ENCODE results near the gene FHOD3.

Gene FHOD3

DNA sequence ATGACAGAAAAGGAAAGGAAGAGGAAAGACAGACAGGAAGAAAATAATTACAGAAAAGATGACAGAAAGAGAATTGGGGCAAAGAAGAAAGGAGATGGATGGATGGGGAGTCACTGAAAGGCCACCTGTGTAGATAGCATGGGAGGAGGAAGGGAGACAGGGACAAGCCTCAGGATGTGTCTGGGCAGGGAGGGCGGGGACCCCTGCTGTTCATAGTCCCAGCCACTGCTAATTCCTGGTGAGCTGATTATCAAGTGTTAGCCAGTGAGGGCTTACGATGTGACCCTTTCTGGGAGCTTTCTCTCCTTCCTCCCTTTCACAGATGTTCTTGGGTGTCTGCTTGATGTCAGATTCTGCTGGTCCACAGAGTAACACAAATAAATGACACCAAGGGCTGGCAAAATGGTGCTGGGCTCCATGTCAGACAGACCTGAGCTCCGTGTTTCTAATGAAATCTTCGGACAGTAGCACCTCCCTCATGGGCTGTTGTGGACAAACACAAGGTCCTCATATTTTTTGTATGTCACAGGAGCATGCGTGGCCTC, 13.6 kb downstream of the FHOD3 start:
- TF ChIP-seq TAF1 (IDR thresholded peaks at IDR 0.05; ENCODE audit: borderline replicate concordance, low read depth, low read length): no peak
- TF ChIP-seq POLR2AphosphoS5 (IDR thresholded peaks at IDR 0.05; ENCODE audit: low read depth, low read length): no peak
- TF ChIP-seq POLR2A (IDR thresholded peaks at IDR 0.05; ENCODE audit: low read depth, low read length): no peak
- no peak for DNase-seq (ENCODE audit: insufficient read length)
- FAIRE-seq: no peak

- FAIRE-seq: no peak
- no peak for DNase-seq (ENCODE audit: insufficient read length)
- TF ChIP-seq POLR2A (IDR thresholded peaks at IDR 0.05; ENCODE audit: low read depth, low read length): no peak
- no peak for TF ChIP-seq TAF1 (IDR thresholded peaks at IDR 0.05; ENCODE audit: borderline replicate concordance, low read depth, low read length)
- no peak for TF ChIP-seq POLR2AphosphoS5 (IDR thresholded peaks at IDR 0.05; ENCODE audit: low read depth, low read length)
These were observed 15.4 kb downstream of the FHOD3 start for GRCh38 chr18:36312806-36313395.

DNA sequence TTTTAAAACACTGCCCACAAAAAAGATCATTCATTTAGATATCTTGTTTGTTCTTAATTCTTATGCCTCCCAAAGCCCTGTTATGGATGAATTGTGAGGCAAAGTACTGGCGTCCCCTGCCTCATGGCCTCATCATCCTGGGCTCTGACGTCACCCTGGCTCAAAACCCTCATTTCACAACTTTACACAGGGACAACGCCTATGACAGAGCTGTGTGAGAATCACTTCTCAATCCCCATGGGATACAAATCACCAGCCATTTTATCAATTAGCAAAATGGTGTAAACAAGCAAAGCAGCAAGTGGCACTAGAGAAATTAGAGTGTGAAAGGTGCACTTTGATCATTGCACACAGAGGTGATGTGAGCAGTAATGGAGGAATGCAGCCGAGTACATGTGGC, 16.6 kb downstream of the FHOD3 start:
- FAIRE-seq: no peak
- TF ChIP-seq POLR2AphosphoS5 (IDR thresholded peaks at IDR 0.05; ENCODE audit: low read depth, low read length): no peak
- TF ChIP-seq TAF1 (IDR thresholded peaks at IDR 0.05; ENCODE audit: borderline replicate concordance, low read depth, low read length): no peak
- no peak for TF ChIP-seq POLR2A (IDR thresholded peaks at IDR 0.05; ENCODE audit: low read depth, low read length)
- DNase-seq (ENCODE audit: insufficient read length): no peak

GRCh38 chr18:36314754-36315153, 17.2 kb downstream of the FHOD3 start:
- no peak for DNase-seq (ENCODE audit: insufficient read length)
- TF ChIP-seq POLR2A (IDR thresholded peaks at IDR 0.05; ENCODE audit: low read depth, low read length): no peak
- TF ChIP-seq TAF1 (IDR thresholded peaks at IDR 0.05; ENCODE audit: borderline replicate concordance, low read depth, low read length): no peak
- TF ChIP-seq POLR2AphosphoS5 (IDR thresholded peaks at IDR 0.05; ENCODE audit: low read depth, low read length): no peak
- no peak for FAIRE-seq

GRCh38 chr18:36315736-36316135, 18.2 kb downstream of the FHOD3 start:
- TF ChIP-seq POLR2AphosphoS5 (IDR thresholded peaks at IDR 0.05; ENCODE audit: low read depth, low read length) (no peak), POLR2A (IDR thresholded peaks at IDR 0.05; ENCODE audit: low read depth, low read length) (no peak), TAF1 (IDR thresholded peaks at IDR 0.05; ENCODE audit: borderline replicate concordance, low read depth, low read length) (no peak)
- DNase-seq (ENCODE audit: insufficient read length): no peak
- no peak for FAIRE-seq

GRCh38 chr18:36316246-36316645, 18.7 kb downstream of the FHOD3 start:
- TF ChIP-seq TAF1 (IDR thresholded peaks at IDR 0.05; ENCODE audit: borderline replicate concordance, low read depth, low read length): no peak
- no peak for TF ChIP-seq POLR2AphosphoS5 (IDR thresholded peaks at IDR 0.05; ENCODE audit: low read depth, low read length)
- no peak for TF ChIP-seq POLR2A (IDR thresholded peaks at IDR 0.05; ENCODE audit: low read depth, low read length)
- DNase-seq (ENCODE audit: insufficient read length): no peak
- no peak for FAIRE-seq

DNA sequence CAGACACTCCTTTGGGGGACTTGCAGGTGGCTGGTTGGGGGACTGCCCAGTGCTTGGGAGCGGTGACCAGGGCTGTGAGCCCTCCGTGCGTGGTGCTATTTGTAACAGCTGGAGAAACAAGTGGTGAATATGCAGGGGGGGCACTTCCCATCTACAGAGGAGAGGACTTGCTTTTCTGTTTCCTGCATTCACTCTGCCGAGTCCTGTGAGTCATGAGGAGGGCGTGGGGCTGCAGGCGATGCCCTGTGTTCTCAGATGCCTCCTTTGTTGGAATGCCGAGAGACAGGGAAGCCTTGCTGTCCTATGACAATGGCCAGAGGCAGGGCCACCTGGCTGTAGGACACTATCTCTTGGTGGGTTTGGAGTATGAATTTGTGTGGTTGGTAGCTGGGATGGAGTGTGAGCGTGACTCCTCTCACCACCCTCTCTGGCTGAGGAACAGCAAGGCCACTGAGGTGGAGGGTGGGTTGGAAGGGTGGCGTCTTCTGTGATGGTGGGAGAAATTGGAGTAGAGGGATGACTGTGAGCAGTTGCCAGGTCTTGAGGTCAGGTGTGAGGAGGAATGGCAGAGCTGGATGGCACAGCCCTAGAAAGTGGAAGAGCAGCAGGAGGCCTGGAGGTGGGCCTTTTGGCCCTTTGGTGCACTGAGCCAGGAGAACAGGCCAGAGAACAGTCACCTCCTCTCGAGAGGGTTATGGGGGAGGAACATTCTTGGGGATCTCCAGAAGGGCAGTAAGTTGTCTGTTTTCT, 24.3 kb downstream of the FHOD3 start:
- TF ChIP-seq TAF1 (IDR thresholded peaks at IDR 0.05; ENCODE audit: borderline replicate concordance, low read depth, low read length) (no peak), POLR2A (IDR thresholded peaks at IDR 0.05; ENCODE audit: low read depth, low read length) (no peak)
- no peak for DNase-seq (ENCODE audit: insufficient read length)
- FAIRE-seq: no peak

- no peak for DNase-seq (ENCODE audit: insufficient read length)
These were observed 24.9 kb downstream of the FHOD3 start for GRCh38 chr18:36322408-36322728.

GRCh38 chr18:36322734-36323133, 25.2 kb downstream of the FHOD3 start:
- FAIRE-seq (no peak), DNase-seq (ENCODE audit: insufficient read length) (no peak)
- TF ChIP-seq TAF1 (IDR thresholded peaks at IDR 0.05; ENCODE audit: borderline replicate concordance, low read depth, low read length) (no peak), POLR2AphosphoS5 (IDR thresholded peaks at IDR 0.05; ENCODE audit: low read depth, low read length) (no peak), POLR2A (IDR thresholded peaks at IDR 0.05; ENCODE audit: low read depth, low read length) (no peak)

More at GRCh38 chr18:36322408-36322728, 24.9 kb downstream of the FHOD3 start:
- TF ChIP-seq POLR2AphosphoS5 (IDR thresholded peaks at IDR 0.05; ENCODE audit: low read depth, low read length) (no peak), TAF1 (IDR thresholded peaks at IDR 0.05; ENCODE audit: borderline replicate concordance, low read depth, low read length) (no peak), POLR2A (IDR thresholded peaks at IDR 0.05; ENCODE audit: low read depth, low read length) (no peak)
- no peak for FAIRE-seq

GRCh38 chr18:36323421-36323820, 25.9 kb downstream of the FHOD3 start:
- FAIRE-seq: no peak

GRCh38 chr18:36325846-36326245, 28.3 kb downstream of the FHOD3 start:
- FAIRE-seq: no peak
- no peak for DNase-seq (ENCODE audit: insufficient read length)
- TF ChIP-seq TAF1 (IDR thresholded peaks at IDR 0.05; ENCODE audit: borderline replicate concordance, low read depth, low read length) (no peak), POLR2AphosphoS5 (IDR thresholded peaks at IDR 0.05; ENCODE audit: low read depth, low read length) (no peak), POLR2A (IDR thresholded peaks at IDR 0.05; ENCODE audit: low read depth, low read length) (no peak)

More at GRCh38 chr18:36323421-36323820, 25.9 kb downstream of the FHOD3 start:
- TF ChIP-seq TAF1 (IDR thresholded peaks at IDR 0.05; ENCODE audit: borderline replicate concordance, low read depth, low read length): no peak
- no peak for TF ChIP-seq POLR2AphosphoS5 (IDR thresholded peaks at IDR 0.05; ENCODE audit: low read depth, low read length)
- TF ChIP-seq POLR2A (IDR thresholded peaks at IDR 0.05; ENCODE audit: low read depth, low read length): no peak
- DNase-seq (ENCODE audit: insufficient read length): no peak

- TF ChIP-seq POLR2A (IDR thresholded peaks at IDR 0.05; ENCODE audit: low read depth, low read length) (no peak), POLR2AphosphoS5 (IDR thresholded peaks at IDR 0.05; ENCODE audit: low read depth, low read length) (no peak), TAF1 (IDR thresholded peaks at IDR 0.05; ENCODE audit: borderline replicate concordance, low read depth, low read length) (no peak)
- DNase-seq (ENCODE audit: insufficient read length): no peak
- FAIRE-seq: no peak
These were observed 29.3 kb downstream of the FHOD3 start for GRCh38 chr18:36326771-36327170.

All from GM12892 (cell line).